Measurements from ENCODE around the gene ALCAM.
"Not testable (repeated sequence)": the region's sequence is repeated elsewhere in the genome, so short reads cannot be mapped to it uniquely, and the experiment has no call there.

Gene ALCAM

DNA sequence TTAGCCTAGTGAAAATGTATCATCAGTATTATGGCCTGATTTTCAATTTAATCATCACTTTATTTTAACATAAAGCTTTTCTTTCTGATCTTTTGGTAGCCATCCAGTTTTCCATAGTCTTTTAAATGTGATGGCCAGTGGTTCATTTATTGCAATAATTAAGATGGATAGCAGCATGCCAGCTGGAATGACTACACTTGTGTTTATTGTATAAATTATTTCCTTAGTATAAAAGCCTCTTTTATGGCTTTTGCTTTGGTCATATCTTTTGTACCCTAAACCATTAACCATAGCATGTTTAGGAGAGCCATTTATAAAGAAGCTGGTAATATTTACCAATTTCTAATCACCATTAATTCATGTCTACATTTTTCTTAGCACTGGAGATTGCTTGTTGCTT, 31.7 kb downstream of the ALCAM start:
- TF ChIP-seq, protein P1, sequence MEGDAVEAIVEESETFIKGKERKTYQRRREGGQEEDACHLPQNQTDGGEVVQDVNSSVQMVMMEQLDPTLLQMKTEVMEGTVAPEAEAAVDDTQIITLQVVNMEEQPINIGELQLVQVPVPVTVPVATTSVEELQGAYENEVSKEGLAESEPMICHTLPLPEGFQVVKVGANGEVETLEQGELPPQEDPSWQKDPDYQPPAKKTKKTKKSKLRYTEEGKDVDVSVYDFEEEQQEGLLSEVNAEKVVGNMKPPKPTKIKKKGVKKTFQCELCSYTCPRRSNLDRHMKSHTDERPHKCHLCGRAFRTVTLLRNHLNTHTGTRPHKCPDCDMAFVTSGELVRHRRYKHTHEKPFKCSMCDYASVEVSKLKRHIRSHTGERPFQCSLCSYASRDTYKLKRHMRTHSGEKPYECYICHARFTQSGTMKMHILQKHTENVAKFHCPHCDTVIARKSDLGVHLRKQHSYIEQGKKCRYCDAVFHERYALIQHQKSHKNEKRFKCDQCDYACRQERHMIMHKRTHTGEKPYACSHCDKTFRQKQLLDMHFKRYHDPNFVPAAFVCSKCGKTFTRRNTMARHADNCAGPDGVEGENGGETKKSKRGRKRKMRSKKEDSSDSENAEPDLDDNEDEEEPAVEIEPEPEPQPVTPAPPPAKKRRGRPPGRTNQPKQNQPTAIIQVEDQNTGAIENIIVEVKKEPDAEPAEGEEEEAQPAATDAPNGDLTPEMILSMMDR (IDR thresholded peaks at IDR 0.05; ENCODE audit: low read depth, low read length), result no peak
- H3K4me3 ChIP-seq (ENCODE audit: low read depth, low read length), result no peak overlapping the region
- no peak for DNase-seq (ENCODE audit: low read depth, low spot score)
- in situ Hi-C loops (cut with HindIII; ENCODE audit: low sequenced_read_pairs), result no loop called here

DNA sequence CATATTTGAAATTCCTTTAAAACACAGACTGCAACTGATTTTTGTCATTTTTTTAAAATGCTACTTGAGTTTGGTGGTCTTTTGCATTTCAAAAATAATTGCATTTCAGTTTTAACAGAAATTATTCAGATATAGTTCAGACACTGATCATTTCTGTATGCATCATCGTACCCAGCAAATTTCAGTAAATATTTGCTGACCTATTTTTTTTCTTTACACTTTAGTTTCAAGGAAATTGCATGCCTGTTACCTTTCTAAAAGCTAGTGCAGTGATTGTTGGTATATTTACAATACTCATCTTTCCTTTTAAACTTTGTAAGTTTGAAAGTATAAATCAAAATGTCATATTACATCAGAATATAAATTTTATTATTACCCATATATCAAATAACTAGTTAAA, 32.4 kb downstream of the ALCAM start:
- TF ChIP-seq, protein P1 (IDR thresholded peaks at IDR 0.05; ENCODE audit: low read depth, low read length), result no peak
- H3K4me3 ChIP-seq (ENCODE audit: low read depth, low read length), result no peak overlapping the region
- in situ Hi-C loops (cut with HindIII; ENCODE audit: low sequenced_read_pairs), result no loop called here
- no peak for DNase-seq (ENCODE audit: low read depth, low spot score)

DNA sequence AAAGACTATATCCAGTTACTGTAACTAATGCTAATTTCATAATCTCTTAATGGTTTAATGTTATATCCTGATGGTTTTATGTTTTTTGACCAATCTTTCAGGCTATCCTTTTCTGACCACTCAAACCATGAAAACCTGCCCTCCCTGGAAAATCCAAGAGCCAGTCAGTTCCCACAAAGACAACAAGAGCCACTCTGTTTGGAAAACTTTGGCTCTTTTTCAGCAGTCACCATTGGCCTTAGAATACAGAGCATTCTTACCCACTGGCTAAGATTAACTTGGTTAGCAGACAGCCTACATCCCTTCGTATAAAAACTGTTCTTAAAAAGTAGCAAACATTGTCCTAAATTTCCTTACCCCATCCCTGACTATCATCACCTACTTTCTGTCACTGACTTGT, 32.9 kb downstream of the ALCAM start:
- in situ Hi-C loops (cut with HindIII; ENCODE audit: low sequenced_read_pairs), result no loop called here
- peak; percentile 23 for DNase-seq (ENCODE audit: low read depth, low spot score)
- TF ChIP-seq, protein P1 (IDR thresholded peaks at IDR 0.05; ENCODE audit: low read depth, low read length), result no peak
- H3K4me3 ChIP-seq (ENCODE audit: low read depth, low read length), result no peak overlapping the region

DNA sequence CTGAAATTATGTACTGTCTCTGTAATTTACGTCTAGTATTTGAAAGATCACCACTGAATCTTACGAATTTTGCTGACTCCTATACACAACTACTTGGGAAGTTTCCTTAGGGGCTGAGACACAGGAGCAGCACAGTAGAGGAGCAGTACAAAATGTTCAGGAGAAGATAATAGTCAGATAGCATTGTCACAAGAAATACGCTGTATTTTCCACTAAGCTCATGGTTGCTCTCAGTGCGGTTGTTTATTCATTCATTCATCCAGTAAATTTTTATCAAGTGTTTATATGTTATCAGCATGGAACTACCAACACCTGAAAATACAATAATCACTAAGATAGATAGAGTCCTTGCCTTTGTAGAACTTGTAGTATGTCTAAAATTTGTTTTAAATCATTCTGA, 34.5 kb downstream of the ALCAM start:
- DNase-seq (ENCODE audit: low read depth, low spot score), result no peak
- TF ChIP-seq, protein P1 (IDR thresholded peaks at IDR 0.05; ENCODE audit: low read depth, low read length), result no peak
- in situ Hi-C loops (cut with HindIII; ENCODE audit: low sequenced_read_pairs), result no loop called here
- H3K4me3 ChIP-seq (ENCODE audit: low read depth, low read length), result no peak overlapping the region

DNA sequence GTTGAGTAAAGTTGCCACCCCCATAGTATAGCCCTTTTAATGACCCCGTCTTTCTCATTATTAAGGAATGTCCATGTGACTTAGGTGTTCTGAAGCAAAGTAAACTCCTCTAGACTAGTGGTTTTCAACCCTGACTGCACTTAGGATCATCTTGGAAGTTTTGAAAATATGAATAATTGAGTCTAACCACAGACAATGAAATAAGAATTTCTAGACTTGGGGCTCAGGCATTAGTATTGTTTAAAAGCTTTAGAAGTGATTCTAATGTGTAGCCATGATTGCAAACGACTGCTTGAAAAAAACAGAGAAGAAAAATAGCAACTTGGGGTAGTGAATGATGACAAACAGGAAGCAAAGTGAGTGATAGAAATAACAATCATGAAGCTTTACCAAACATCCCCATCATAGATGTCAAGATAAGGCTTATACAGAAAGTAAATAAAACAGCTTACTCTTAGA, 35.0 kb downstream of the ALCAM start:
- TF ChIP-seq, protein P1 (IDR thresholded peaks at IDR 0.05; ENCODE audit: low read depth, low read length), result no peak
- peak; percentile 56 for DNase-seq (ENCODE audit: low read depth, low spot score)
- no peak overlapping the region for H3K4me3 ChIP-seq (ENCODE audit: low read depth, low read length)
- in situ Hi-C loops (cut with HindIII; ENCODE audit: low sequenced_read_pairs), result no loop called here

DNA sequence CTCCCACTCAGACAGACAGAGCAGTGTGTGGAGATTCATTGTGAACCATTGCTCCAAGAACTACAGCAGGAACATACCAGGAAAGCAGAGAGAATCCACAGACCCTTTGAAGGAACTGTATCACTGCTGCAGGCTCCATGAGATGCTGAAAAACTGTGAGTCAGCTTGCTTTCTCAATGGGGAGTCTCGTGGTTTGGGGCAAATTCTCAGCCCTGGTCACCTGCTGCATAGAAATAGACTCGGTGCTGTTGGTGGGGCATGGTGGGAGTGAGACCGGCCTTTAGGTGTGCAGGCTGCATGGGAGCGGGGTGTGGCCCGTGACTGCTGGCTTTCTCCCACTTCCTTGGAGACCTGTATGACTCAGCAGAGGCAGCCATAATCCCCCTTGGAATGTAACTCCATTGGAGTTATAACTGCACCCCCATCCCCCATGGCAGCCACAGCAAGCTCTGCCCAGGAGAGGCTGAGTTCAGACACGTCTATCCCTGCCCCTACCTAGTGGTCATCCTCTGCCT, 35.6 kb downstream of the ALCAM start:
- TF ChIP-seq, protein P1 (IDR thresholded peaks at IDR 0.05; ENCODE audit: low read depth, low read length), result no peak
- peak; percentile 73 for DNase-seq (ENCODE audit: low read depth, low spot score)
- H3K4me3 ChIP-seq (ENCODE audit: low read depth, low read length), result no peak overlapping the region
- in situ Hi-C loops (cut with HindIII; ENCODE audit: low sequenced_read_pairs), result no loop called here

DNA sequence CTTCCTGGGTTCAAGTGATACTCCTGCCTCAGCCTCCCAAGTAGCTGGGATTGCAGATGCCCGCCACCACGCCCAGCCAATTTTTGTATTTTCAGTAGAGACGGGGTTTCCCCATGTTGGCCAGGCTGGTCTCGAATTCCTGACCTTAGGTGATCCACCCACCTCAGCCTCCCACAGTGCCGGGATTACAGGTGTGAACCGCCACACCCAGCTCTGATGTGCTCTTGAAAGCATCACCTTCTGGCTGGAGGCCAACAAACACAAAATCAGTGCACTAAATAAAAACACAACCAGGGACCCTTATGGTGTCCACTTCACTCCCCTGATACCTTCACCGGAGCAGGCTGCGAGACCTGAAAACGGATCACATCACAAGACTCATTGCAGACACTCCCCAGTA, 36.3 kb downstream of the ALCAM start:
- in situ Hi-C loops (cut with HindIII; ENCODE audit: low sequenced_read_pairs); H3K4me3 ChIP-seq (ENCODE audit: low read depth, low read length); DNase-seq (ENCODE audit: low read depth, low spot score): not testable (repeated sequence)

All from astrocyte of the spinal cord (primary cell).